AG08396 (cell line): Measurements from ENCODE around the gene DCLK2.
A peak's percentile ranks its signal among the peaks of the same experiment; 100 is the strongest.

Experiments
- DNase-seq: peaks from one replicate; pipeline ENCODE4 v3.0.0; 2012; ENCODE audit warnings: low spot score, mixed read lengths

The DCLK2 gene

DNA sequence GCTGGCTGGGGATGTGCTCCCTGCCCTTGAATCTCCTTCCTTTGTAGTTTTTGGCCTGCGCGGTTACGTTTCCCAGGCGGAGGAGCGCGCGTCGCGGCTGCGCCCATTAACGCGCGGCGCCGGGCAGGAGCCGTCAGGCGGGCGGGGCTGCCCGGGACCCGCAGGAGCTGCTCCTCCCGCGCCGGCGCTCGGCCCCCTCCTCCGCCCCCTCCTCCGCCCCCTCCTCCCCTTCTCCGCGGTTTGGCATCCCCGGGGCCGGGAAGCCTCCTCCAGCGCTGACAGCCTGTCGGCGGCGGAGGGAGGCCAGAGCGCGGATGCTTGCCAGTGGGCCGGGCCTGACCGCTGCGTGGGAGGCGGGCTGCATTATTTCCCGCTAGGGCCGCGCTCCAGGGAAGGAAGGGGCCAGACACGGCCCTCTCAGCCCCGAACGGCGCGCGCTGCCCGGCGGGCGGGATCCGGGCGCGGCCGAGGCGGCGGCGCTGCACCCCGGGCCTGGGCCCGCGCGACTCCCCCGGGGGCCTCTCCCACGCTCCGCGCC, at the start of gene DCLK2:
Gene DCLK2, plus strand, starts transcription at position 405 of the 538 bp plus-strand sequence. CDS start 583 bp downstream, outside the sequence.
- DNase-seq = peak; percentile 93

GRCh38 chr4:150032541-150032940, 45.7 kb upstream of the DCLK2 start:
- no peak for DNase-seq

GRCh38 chr4:150033081-150033480, 45.2 kb upstream of the DCLK2 start:
- DNase-seq = no peak

- DNase-seq = no peak
Observed at GRCh38 chr4:150033901-150034300, 44.3 kb upstream of the DCLK2 start.

DNA sequence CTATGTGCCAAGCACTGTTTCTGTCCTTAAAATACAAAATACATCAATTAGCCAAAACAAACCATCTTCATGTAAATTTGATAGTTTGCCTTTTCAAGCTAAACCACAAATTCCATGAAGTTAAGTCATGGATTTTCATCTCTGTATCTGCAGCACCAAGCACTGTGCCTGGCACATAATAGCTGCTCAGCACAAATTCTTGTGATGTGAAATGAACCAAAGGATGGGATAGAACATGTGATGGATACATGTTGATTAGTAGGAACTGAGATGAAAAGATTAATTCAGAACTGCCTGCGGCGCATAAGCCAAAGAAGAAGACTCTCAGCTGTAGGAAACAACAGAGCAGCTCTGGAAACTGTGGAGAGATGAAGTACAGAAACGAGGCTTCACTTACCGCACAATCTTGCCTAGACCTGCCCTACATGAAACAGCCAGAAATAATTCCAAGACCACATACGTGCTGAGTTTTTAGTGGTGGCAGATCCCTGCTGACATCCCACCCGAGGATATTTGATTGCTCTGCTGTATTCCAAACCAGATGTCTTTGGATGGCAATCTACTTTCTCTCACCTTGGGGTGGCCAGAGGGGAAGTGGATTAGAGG, 40.9 kb upstream of the DCLK2 start:
- no peak for DNase-seq

DNA sequence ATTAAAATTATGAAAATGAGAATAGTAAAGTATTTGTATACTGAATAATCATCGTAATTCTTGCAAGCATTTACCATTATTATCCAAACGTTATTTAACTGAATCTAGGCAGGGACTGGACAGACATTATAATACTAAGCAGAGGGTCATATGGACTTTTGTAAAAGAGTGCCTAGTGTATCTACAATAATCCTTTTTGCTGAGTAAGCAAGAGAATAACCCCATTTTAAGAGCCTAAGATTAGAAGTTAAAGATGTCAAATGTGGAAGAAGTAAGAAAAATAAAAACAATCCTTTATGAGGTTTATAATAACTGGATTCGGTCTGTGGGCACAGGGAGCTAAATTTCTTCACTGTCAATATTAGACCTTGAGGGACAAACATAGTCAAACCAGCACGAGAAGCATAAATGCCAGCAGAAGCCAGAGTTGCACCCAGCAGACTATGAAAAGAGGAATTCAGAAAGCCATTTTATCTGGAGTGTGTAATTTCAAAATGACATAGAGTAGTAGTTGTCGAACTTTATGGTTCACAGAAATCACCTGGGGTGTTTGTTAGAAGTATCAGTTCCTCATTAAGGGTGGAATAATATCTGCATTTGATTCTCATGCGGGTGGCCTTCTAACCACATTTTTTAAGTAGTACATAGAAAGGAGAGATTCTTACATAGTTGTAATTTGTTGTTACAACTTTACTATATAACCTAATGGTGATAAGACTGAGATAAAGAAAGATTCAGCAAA, 39.7 kb upstream of the DCLK2 start:
- DNase-seq = no peak

- DNase-seq = no peak
Observed at GRCh38 chr4:150039274-150040127, 38.7 kb upstream of the DCLK2 start.

DNA sequence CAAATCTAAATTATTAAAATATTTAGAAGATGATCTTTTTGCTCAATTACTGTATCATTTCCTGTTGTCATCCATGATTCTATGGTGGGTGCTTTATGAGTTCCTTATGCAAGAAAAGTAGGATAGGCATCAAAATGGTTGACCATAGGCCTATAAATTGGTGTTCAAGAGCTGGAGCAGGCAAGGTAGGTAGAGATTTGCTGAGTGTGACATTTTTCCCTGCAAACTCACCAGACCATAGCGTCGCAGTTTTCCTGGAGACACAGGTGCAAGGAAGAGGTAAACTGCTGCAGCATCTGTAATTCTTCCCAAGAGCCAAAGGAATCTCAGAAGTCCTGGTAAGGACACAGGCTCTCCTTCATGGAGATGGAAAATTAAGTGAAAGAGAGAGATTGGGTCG, 33.7 kb upstream of the DCLK2 start:
- no peak for DNase-seq

GRCh38 chr4:150045410-150045809, 32.8 kb upstream of the DCLK2 start:
- no peak for DNase-seq

DNA sequence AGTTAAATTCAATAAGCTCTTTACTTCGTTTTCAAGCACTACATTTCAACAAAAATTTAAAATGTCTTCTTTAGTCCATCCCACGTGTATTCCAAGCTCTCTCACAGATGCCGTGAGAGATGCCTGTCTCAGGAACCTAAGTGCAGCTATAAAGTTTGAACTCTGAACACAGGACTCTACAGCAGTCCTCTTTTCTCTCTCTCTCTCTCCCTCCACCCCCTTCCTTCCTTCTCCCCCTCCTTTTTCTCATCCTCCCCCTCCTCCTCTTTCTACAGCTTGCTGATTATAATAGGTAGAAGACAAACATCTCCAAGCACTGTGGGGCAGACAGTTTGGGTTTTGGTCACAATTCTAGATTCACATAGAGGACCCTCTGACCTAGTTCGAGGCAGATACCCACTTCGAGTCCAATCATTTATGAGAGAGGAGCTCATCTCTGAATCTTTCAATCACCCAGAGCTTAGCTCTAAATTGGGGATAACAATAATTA, 31.5 kb upstream of the DCLK2 start:
- no peak for DNase-seq

DNA sequence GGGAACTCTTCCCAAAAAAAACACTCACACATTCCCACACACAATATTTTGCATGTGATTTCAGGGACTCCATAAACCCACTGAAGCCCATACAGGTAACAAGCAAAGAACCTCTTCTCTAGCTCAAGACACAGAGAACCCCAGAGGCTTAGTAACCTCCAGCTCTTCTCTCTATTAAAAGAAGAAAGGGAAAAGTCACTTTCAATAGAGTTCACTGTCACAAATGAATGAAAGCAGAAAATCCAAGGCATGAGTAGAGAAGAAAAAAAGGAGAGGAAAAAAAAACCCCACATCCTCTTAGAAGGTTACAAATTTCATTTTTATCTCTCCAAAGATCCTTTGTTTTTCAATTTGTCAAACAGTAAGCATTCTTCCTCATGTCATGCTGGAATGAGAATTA, 30.7 kb upstream of the DCLK2 start:
- no peak for DNase-seq

DNA sequence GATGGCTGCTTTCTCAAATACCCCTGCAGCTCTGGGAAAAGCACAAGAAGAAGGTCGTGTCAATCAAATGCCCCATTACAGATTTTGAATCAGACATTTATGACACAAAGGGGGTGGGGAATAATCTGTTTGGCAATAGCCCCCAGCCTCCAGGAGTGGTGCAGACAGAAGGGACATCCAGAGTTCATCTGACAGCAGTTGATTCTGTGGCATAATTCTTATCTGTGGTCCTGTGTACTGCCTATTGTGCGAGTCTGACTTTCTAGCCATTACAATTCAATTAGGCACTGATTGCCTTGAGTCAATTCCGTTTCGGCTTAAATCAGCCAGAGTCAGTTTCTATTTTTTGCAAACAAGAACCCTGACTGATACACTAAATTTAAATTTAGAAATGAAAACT, 28.6 kb upstream of the DCLK2 start:
- DNase-seq = no peak

- no peak for DNase-seq
Observed at GRCh38 chr4:150050566-150050965, 27.7 kb upstream of the DCLK2 start.

GRCh38 chr4:150051111-150051510, 27.1 kb upstream of the DCLK2 start:
- no peak for DNase-seq

DNA sequence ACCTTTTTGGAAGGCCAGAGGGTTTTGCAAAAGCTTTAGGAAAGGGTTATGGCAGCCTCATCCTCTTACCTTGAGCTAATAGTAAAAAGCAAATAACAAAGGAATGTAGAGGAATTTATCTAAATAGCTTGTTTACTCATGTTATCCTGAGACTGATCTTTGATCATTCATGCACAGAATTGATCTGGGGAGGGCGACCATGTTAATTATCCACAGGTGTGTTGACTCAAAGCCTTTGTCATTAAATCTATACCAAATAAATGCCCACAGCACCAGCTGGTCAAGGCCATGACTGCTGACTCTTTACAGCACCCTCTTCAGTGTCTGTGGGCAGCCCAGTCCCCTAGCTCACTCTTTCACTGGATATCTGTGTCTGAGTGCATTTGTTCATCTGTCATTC, 22.8 kb upstream of the DCLK2 start:
- DNase-seq = no peak

- no peak for DNase-seq
Observed at GRCh38 chr4:150056569-150056968, 21.7 kb upstream of the DCLK2 start.

DNA sequence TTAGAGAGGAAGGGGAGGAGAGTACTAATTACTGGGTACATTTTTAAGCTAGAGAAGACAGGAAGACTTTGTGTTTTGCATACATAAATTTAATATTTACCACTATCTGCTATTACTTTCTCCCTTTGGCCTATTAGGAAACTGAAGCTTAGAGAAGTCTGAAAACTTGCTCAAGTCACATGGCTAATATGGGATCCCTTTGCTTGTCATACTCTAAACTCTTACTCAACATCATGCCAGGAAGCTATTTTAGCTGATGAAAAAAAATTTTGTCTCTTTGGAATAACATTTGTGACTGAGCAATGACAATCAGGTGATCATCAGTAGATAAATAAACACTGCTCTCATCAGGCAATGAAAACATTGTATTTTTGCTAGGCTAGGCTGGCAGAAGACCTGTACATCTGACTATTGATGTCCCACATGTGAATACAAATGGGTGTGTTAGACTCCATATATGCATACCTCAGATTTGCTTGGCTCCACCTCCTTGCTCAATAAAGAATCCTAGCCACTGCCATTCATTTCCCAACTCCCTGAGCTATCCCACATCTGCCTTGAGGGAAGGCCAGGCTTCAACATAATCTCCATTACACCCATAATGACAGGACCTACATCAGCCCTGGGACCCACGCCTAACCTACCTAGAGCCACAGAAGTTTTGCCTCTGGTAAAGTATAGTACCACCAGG, 17.0 kb upstream of the DCLK2 start:
- DNase-seq = no peak

GRCh38 chr4:150063128-150063527, 15.1 kb upstream of the DCLK2 start:
- no peak for DNase-seq

GRCh38 chr4:150065740-150066139, 12.5 kb upstream of the DCLK2 start:
- no peak for DNase-seq

- DNase-seq = no peak
Observed at GRCh38 chr4:150067859-150068258, 10.4 kb upstream of the DCLK2 start.

GRCh38 chr4:150068300-150068960, 9.8 kb upstream of the DCLK2 start:
- DNase-seq = no peak
